Fibroblast of mammary gland (primary cell): ENCODE measurements around the gene UNC13A.
A peak's percentile ranks its signal among the peaks of the same experiment; 100 is the strongest.

Experiments used
- DNase-seq: peaks from one replicate; pipeline ENCODE4 v3.0.0-alpha.2; 2010; ENCODE audit warnings: low read depth
- H3K4me3 ChIP-seq: 2 replicates; pipeline ENCODE4 v1.5.1; 2011; ENCODE audit warnings: low read depth, mild to moderate bottlenecking, low read length, moderate library complexity; ENCODE audit not compliant: control insufficient read depth
- CTCF ChIP-seq: conservative IDR thresholded peaks from 2 replicates; pipeline ENCODE4 v1.5.1; 2011; ENCODE audit warnings: low read depth, low read length, inconsistent platforms; ENCODE audit not compliant: control insufficient read depth, insufficient read depth

Gene UNC13A

GRCh38 chr19:17687857-17688784 is at the start of gene UNC13A:
TSS of gene UNC13A (minus strand) at chr19:17688354. CDS start at chr19:17688199, 155 bp downstream.
- no peak for TF ChIP-seq CTCF
- peak; percentile 20 for DNase-seq
- no peak within 1 kb of the TSS for H3K4me3 ChIP-seq

GRCh38 chr19:17737690-17738153 is 49.6 kb upstream of the UNC13A start:
- H3K4me3 ChIP-seq: no peak overlapping the region
- DNase-seq: no peak
- TF ChIP-seq CTCF: no peak

GRCh38 chr19:17735410-17735809 is 47.3 kb upstream of the UNC13A start:
- no peak for TF ChIP-seq CTCF
- DNase-seq: no peak

GRCh38 chr19:17734146-17734545 is 46.0 kb upstream of the UNC13A start:
- no peak for DNase-seq

More at GRCh38 chr19:17735410-17735809, 47.3 kb upstream of the UNC13A start:
- no peak overlapping the region for H3K4me3 ChIP-seq

GRCh38 chr19:17733127-17733526 is 45.0 kb upstream of the UNC13A start:
- no peak overlapping the region for H3K4me3 ChIP-seq
- no peak for TF ChIP-seq CTCF
- DNase-seq: no peak

More at GRCh38 chr19:17734146-17734545, 46.0 kb upstream of the UNC13A start:
- no peak overlapping the region for H3K4me3 ChIP-seq
- TF ChIP-seq CTCF: no peak

GRCh38 chr19:17727843-17728242 is 39.7 kb upstream of the UNC13A start:
- no peak overlapping the region for H3K4me3 ChIP-seq
- no peak for DNase-seq
- TF ChIP-seq CTCF: no peak
